ENCODE measurements around the gene KCNT2. TPM values are rescaled to one million over a fixed set of nuclear protein-coding genes. Genes with fewer than 3 reads are reported as not detected.

The KCNT2 gene
- total RNA-seq, 3 donors from 2014 or later: 2.6 to 3.7 (median 3.0) TPM

GRCh38 chr1:196344453-196344852, 263.8 kb downstream of the KCNT2 start:
- H3K4me1 ChIP-seq: no peaks in the 10 kb centered on the region
- H3K27me3 ChIP-seq: no peaks in the 10 kb centered on the region
- TF ChIP-seq, protein P1, sequence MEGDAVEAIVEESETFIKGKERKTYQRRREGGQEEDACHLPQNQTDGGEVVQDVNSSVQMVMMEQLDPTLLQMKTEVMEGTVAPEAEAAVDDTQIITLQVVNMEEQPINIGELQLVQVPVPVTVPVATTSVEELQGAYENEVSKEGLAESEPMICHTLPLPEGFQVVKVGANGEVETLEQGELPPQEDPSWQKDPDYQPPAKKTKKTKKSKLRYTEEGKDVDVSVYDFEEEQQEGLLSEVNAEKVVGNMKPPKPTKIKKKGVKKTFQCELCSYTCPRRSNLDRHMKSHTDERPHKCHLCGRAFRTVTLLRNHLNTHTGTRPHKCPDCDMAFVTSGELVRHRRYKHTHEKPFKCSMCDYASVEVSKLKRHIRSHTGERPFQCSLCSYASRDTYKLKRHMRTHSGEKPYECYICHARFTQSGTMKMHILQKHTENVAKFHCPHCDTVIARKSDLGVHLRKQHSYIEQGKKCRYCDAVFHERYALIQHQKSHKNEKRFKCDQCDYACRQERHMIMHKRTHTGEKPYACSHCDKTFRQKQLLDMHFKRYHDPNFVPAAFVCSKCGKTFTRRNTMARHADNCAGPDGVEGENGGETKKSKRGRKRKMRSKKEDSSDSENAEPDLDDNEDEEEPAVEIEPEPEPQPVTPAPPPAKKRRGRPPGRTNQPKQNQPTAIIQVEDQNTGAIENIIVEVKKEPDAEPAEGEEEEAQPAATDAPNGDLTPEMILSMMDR (IDR thresholded peaks at IDR 0.05): no peak
- no peak for TF ChIP-seq POLR2AphosphoS5 (IDR thresholded peaks at IDR 0.05)
- no peak for TF ChIP-seq POLR2A (IDR thresholded peaks at IDR 0.05)
- no peak for DNase-seq (ENCODE audit: low spot score in 2 of 2)
- intact Hi-C loops (cut with DNase I; ENCODE audit: low total_unique reads): no loop called here
- H3K9me3 ChIP-seq: no peaks in the 10 kb centered on the region
- H3K27ac ChIP-seq: no peak overlapping the region
- H3K4me3 ChIP-seq: no peak overlapping the region
- no peaks in the 10 kb centered on the region for H3K36me3 ChIP-seq

DNA sequence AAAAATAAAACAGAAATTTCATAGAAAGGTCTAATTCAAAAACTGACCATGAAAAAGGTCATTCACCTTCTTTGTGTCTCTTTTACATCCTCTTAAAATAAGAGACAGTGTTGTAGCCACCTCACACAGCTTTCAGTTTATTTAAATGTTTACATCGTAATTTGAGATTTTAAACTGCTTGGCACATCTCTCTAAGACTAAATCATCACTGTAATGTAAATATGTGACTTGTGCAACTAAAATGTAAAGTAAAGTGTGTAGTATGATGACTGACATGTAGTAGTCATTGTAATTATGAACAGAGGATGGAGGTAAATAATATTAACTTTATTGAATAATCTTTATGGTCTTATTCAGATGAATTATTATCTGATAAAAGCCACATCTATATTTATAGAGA, 283.9 kb downstream of the KCNT2 start:
- no peak overlapping the region for H3K27ac ChIP-seq
- TF ChIP-seq POLR2A (IDR thresholded peaks at IDR 0.05): no peak
- TF ChIP-seq, protein P1 (IDR thresholded peaks at IDR 0.05): no peak
- no peak for TF ChIP-seq POLR2AphosphoS5 (IDR thresholded peaks at IDR 0.05)
- H3K4me1 ChIP-seq: no peaks in the 10 kb centered on the region
- H3K9me3 ChIP-seq: no peaks in the 10 kb centered on the region
- intact Hi-C loops (cut with DNase I; ENCODE audit: low total_unique reads): no loop called here
- no peak overlapping the region for H3K4me3 ChIP-seq
- no peaks in the 10 kb centered on the region for H3K27me3 ChIP-seq
- DNase-seq (ENCODE audit: low spot score in 2 of 2): no peak
- no peaks in the 10 kb centered on the region for H3K36me3 ChIP-seq

GRCh38 chr1:196323869-196324268, 284.4 kb downstream of the KCNT2 start:
- Histone ChIP-seq H3K4me1 (no peaks in the 10 kb centered on the region), H3K36me3 (no peaks in the 10 kb centered on the region), H3K27me3 (no peaks in the 10 kb centered on the region), H3K9me3 (no peaks in the 10 kb centered on the region), H3K27ac (no peak overlapping the region), H3K4me3 (no peak overlapping the region)
- no peak for DNase-seq (ENCODE audit: low spot score in 2 of 2)
- intact Hi-C loops (cut with DNase I; ENCODE audit: low total_unique reads): no loop called here
- TF ChIP-seq POLR2AphosphoS5 (IDR thresholded peaks at IDR 0.05) (no peak), POLR2A (IDR thresholded peaks at IDR 0.05) (no peak)
- TF ChIP-seq, protein P1 (IDR thresholded peaks at IDR 0.05): no peak

DNA sequence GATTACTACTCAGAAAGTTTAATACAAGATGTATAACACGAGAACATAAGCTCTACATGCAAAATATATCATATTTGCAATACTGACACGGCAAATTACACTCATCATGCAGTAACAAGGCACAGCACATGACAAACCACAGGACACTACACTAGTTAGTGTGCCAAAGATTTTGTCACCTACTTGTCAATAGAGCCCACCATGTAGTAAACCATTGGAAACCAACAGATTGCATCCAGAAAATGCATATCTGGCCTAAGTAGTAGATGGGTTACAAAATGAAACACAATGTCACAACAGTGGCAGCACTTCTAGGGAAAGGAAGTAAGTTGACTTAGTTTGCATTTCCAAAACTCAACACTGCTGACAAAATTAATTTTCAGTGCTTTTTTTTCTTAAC, 288.9 kb downstream of the KCNT2 start:
- intact Hi-C loops (cut with DNase I; ENCODE audit: low total_unique reads): no loop called here
- DNase-seq (ENCODE audit: low spot score in 2 of 2): no peak
- H3K4me1 ChIP-seq: no peaks in the 10 kb centered on the region
- H3K4me3 ChIP-seq: no peak overlapping the region
- no peak overlapping the region for H3K27ac ChIP-seq
- no peaks in the 10 kb centered on the region for H3K36me3 ChIP-seq
- H3K27me3 ChIP-seq: no peaks in the 10 kb centered on the region
- TF ChIP-seq, protein P1 (IDR thresholded peaks at IDR 0.05): no peak
- TF ChIP-seq POLR2AphosphoS5 (IDR thresholded peaks at IDR 0.05): no peak
- no peak for TF ChIP-seq POLR2A (IDR thresholded peaks at IDR 0.05)
- no peaks in the 10 kb centered on the region for H3K9me3 ChIP-seq

- no peaks in the 10 kb centered on the region for H3K9me3 ChIP-seq
- H3K4me1 ChIP-seq: no peaks in the 10 kb centered on the region
- H3K4me3 ChIP-seq: no peak overlapping the region
- H3K36me3 ChIP-seq: no peaks in the 10 kb centered on the region
- no peak for DNase-seq (ENCODE audit: low spot score in 2 of 2)
- intact Hi-C loops (cut with DNase I; ENCODE audit: low total_unique reads): no loop called here
- no peaks in the 10 kb centered on the region for H3K27me3 ChIP-seq
- H3K27ac ChIP-seq: no peak overlapping the region
- TF ChIP-seq, protein P1 (IDR thresholded peaks at IDR 0.05): peak in 2 of 3 donors; percentile 18 to 46
- TF ChIP-seq POLR2AphosphoS5 (IDR thresholded peaks at IDR 0.05): no peak
- TF ChIP-seq POLR2A (IDR thresholded peaks at IDR 0.05): no peak
These were observed 290.4 kb downstream of the KCNT2 start for GRCh38 chr1:196317535-196318522.
